Cardiac fibroblast (primary cell): ENCODE results near the gene CRTAP.
A peak's percentile ranks its signal among the peaks of the same experiment; 100 is the strongest.

Source experiments
- DNase-seq, 2 donors: peaks; one replicate each; pipeline versions ENCODE4 v3.0.0 to v3.0.0-alpha.2; 2010; ENCODE audit warnings: low read depth in 2 of 2
- H3K4me3 ChIP-seq, 2 donors: replicated peaks in 1 of 2; 1 replicate in 1 of 2; 2 replicates in 1 of 2; pipeline ENCODE4 v1.5.1; 2011; ENCODE audit warnings: low read depth in 2 of 2, low read length in 2 of 2, mild to moderate bottlenecking in 2 of 2, moderate library complexity in 1 of 2
- TF ChIP-seq, protein P1 (sequence below): IDR thresholded peaks from one replicate; pipeline ENCODE4 v1.5.1; 2011; ENCODE audit warnings: low read depth, mild to moderate bottlenecking, low read length, inconsistent platforms

CRTAP gene

DNA sequence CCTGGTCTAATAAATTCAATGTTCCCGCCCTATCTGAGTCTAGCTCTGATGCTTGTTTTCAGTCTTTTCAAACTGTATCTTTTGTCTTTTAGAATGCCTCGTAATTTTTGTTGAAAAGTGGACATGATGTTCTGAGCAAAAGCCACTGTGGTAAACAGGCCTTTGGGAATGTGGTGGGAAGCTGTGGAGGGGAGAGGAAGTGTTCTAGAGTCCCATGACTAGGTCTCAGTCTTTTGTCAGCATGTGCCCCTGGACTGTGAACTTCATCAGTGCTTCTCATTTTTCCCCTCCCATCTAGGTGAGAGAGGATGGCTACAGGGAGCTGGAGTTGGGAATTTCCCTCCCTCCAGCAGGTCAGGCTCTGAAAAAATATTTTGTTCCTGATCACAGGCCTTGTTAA, 71.0 kb downstream of the CRTAP start:
- TF ChIP-seq, protein P1, sequence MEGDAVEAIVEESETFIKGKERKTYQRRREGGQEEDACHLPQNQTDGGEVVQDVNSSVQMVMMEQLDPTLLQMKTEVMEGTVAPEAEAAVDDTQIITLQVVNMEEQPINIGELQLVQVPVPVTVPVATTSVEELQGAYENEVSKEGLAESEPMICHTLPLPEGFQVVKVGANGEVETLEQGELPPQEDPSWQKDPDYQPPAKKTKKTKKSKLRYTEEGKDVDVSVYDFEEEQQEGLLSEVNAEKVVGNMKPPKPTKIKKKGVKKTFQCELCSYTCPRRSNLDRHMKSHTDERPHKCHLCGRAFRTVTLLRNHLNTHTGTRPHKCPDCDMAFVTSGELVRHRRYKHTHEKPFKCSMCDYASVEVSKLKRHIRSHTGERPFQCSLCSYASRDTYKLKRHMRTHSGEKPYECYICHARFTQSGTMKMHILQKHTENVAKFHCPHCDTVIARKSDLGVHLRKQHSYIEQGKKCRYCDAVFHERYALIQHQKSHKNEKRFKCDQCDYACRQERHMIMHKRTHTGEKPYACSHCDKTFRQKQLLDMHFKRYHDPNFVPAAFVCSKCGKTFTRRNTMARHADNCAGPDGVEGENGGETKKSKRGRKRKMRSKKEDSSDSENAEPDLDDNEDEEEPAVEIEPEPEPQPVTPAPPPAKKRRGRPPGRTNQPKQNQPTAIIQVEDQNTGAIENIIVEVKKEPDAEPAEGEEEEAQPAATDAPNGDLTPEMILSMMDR: no peak
- no peak for DNase-seq
- no peak overlapping the region for H3K4me3 ChIP-seq

DNA sequence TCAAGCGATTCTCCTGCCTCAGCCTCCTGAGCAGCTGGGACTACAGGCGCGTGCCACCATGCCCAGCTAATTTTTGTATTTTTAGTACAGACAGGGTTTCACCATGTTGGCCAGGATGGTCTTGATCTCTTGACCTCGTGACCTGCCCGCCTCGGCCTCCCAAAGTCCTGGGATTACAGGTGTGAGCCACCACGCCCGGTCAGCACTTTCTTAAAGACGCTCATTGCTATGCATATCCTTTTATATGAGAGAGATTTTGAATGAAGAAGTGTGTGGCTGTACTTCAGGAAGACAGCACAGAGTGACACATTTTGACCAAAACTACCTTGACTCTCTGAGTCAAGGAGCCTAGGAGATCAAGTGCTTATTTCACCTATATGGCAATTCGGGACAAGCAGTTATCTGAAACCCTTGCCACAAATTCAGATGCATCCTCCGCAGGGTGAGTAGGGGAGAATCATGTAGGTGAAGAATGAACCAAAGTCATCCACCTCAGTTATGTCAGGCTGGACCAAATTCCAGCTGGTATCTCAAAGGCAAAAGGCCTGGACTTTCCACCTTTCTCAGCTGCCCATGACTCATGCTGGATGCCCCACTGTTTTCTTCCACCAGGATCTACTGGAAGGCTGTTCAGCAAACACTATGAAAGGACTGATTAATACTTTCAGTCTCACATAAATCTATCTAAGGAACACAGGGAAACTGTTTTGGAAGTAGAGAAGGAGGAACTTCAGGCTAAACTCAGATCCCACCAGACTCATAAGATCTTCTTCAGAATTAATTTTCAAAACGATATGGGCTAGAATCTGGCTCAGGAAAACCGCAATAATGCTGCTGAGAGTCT, 72.9 kb downstream of the CRTAP start:
- TF ChIP-seq, protein P1: no peak
- no peak overlapping the region for H3K4me3 ChIP-seq
- peak in 1 of 2 donors; percentile 32 for DNase-seq

DNA sequence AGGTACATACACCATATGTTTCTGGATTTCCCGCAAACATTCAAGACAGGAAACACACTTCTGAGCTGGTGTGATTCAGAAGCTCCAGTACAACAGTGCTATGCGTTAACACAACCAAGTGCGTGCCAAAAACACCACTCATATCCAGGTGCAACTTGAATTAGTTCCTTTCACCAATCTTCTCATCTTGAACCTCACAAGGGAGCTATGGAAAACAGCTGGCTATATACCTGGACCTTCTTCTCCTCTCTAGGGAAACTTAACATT, 73.5 kb downstream of the CRTAP start:
- H3K4me3 ChIP-seq: no peak overlapping the region
- peak in 1 of 2 donors; percentile 44 for DNase-seq
- TF ChIP-seq, protein P1: no peak

DNA sequence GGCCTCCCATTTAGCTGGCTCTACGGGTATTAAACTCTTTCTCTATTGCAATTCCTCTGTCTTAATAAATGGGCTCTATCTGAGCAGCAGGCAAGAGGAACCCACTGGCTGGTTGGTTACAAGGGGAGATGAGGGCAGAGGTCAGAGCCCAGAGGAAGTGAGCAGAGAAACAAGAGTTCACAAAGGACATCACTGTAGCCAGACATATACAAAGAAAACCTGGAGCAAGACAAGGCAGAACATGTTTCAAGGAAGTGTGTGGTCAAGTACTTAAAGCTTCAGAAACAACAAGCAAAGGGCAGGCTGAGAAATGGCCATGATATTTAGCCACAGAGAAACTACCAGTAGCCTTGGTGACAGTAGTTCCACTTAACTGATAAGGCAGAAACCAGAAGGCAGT, 80.5 kb downstream of the CRTAP start:
- TF ChIP-seq, protein P1: no peak
- no peak overlapping the region for H3K4me3 ChIP-seq
- no peak for DNase-seq

DNA sequence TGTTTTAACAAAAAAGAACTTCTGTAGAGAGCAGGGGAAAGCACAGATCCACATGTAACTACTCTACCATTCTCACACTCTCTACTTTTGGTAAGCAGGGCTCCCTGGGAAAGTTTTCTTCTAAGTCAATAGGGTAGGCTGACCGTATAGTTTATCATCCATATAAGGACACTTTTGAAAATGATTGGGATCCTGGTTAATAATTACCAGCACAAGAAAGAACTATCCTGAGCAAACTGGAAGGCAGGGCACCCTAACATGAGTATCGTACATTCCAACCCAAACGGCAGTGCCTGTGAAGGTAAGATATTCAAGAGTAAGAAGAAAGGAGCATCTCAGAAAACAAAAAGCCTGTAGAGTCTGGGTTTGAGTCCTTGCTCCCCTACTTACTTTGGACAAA, 82.7 kb downstream of the CRTAP start:
- TF ChIP-seq, protein P1: no peak
- no peak overlapping the region for H3K4me3 ChIP-seq
- DNase-seq: no peak
